AG20443 (cell line): Measurements from ENCODE around the gene CAPN12.

Experiments used
- DNase-seq: peaks from one replicate; pipeline ENCODE4 v3.0.0; 2012; ENCODE audit warnings: low spot score, mixed read lengths

CAPN12 gene

GRCh38 chr19:38737921-38738737 is 6.1 kb downstream of the CAPN12 start:
- no peak for DNase-seq

- no peak for DNase-seq
Measured at GRCh38 chr19:38737281-38737865, 6.9 kb downstream of the CAPN12 start.

GRCh38 chr19:38736413-38737280 is 7.6 kb downstream of the CAPN12 start:
- DNase-seq = peak; percentile 68

GRCh38 chr19:38736036-38736412 is 8.2 kb downstream of the CAPN12 start:
- DNase-seq = peak; percentile 51

- no peak for DNase-seq
Measured at GRCh38 chr19:38735257-38735686, 9.0 kb downstream of the CAPN12 start.

- peak; percentile 46 for DNase-seq
Measured at GRCh38 chr19:38734426-38735256, 9.6 kb downstream of the CAPN12 start.

GRCh38 chr19:38734176-38734425 is 10.2 kb downstream of the CAPN12 start:
- no peak for DNase-seq

GRCh38 chr19:38733493-38734175 is 10.6 kb downstream of the CAPN12 start:
- no peak for DNase-seq

GRCh38 chr19:38733241-38733492 is 11.1 kb downstream of the CAPN12 start:
- no peak for DNase-seq

- no peak for DNase-seq
Measured at GRCh38 chr19:38731654-38732301, 12.5 kb downstream of the CAPN12 start.

- DNase-seq = no peak
Measured at GRCh38 chr19:38730731-38731589, 13.3 kb downstream of the CAPN12 start.

GRCh38 chr19:38730470-38730730 is 13.9 kb downstream of the CAPN12 start:
- no peak for DNase-seq

- DNase-seq = peak; percentile 67
Measured at GRCh38 chr19:38729653-38730469, 14.4 kb downstream of the CAPN12 start.

- DNase-seq = no peak
Measured at GRCh38 chr19:38728752-38729541, 15.3 kb downstream of the CAPN12 start.

- no peak for DNase-seq
Measured at GRCh38 chr19:38727868-38728660, 16.2 kb downstream of the CAPN12 start.

- no peak for DNase-seq
Measured at GRCh38 chr19:38727306-38727867, 16.9 kb downstream of the CAPN12 start.

- DNase-seq = no peak
Measured at GRCh38 chr19:38726761-38727301, 17.4 kb downstream of the CAPN12 start.
